ENCODE results near the gene NRG3.

NRG3 gene

DNA sequence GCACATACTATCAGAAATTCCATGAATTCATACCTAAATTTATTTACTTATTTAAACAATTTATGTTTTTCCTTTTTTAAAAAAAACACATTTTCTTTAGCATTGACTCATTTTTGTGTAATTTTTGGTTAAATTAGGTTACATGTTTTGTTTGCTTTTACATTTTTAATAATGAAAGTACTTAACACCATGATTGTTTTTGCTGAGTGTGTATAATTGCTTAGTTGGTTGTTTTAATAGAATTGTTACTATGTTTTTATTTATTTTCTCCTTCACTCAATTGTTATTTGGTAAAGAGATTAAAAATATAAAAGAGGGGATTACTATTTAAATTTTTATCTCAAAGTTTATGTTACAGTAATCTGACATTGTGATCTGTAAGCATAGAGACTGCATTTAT lies 508.4 kb downstream of the NRG3 start:
- no peak for DNase-seq (ENCODE audit: extremely low read depth, low read depth)
- TF ChIP-seq, protein P1, sequence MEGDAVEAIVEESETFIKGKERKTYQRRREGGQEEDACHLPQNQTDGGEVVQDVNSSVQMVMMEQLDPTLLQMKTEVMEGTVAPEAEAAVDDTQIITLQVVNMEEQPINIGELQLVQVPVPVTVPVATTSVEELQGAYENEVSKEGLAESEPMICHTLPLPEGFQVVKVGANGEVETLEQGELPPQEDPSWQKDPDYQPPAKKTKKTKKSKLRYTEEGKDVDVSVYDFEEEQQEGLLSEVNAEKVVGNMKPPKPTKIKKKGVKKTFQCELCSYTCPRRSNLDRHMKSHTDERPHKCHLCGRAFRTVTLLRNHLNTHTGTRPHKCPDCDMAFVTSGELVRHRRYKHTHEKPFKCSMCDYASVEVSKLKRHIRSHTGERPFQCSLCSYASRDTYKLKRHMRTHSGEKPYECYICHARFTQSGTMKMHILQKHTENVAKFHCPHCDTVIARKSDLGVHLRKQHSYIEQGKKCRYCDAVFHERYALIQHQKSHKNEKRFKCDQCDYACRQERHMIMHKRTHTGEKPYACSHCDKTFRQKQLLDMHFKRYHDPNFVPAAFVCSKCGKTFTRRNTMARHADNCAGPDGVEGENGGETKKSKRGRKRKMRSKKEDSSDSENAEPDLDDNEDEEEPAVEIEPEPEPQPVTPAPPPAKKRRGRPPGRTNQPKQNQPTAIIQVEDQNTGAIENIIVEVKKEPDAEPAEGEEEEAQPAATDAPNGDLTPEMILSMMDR (IDR thresholded peaks at IDR 0.05; ENCODE audit: low read depth, low read length, missing control alignments) = no peak
- no peak overlapping the region for H3K4me3 ChIP-seq (replicated peaks; ENCODE audit: low read depth, low read length)

DNA sequence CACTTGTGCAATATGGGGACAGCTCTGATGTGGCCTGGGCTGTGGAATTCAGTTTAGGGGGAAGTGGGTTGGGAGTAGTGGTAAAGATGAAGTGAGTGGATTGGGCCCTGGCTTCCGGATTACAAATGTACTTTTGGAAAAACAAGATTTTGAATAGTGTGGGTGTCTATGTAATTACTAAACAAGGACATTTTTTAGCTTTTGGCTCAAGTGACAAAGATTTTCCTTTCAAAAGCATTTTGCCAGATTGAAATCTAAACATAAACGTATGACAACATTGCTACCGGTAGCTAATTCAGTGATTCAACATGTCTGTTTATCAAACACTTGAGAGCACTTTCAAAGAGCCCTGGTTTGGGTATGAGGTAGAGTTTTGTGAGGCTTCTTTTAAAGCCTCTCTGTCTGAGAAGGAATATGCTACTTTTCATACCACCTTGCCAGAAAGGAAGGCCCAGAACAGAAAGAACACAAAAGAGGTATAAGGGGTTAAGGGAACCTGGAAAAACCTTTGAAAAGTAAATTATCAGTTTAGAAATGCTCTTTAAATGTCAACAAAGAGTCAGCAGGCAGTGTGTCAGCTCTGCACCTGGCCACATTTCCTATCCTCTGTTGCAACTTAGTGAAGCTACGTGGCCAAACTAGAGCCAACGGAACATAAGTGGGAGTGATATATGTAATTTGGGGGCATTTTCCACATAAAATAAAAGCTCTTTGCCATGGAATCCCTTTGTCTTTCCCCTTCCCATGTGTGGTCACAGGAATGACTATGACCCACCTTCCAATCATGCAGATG lies 516.1 kb downstream of the NRG3 start:
- DNase-seq (ENCODE audit: extremely low read depth, low read depth) = no peak
- TF ChIP-seq, protein P1 (IDR thresholded peaks at IDR 0.05; ENCODE audit: low read depth, low read length, missing control alignments) = no peak
- no peak overlapping the region for H3K4me3 ChIP-seq (replicated peaks; ENCODE audit: low read depth, low read length)

DNA sequence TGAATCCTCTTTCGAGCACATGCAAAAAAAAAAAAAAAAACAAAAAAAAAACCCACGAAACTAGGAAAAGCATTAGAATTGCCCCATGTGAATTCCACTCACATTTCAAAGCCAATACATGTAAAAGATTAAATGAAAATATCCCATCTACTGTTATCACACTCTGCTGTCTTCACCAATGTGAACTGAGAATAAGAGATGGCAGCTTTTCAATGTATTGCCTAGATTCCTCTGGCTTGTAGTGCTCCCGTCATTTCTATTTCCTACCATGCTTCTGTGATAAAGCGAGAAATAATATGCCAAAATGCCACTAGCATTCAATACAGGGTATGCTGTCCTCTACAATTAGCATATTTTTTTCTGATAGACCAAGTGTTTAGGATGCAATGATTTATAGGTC lies 517.0 kb downstream of the NRG3 start:
- TF ChIP-seq, protein P1 (IDR thresholded peaks at IDR 0.05; ENCODE audit: low read depth, low read length, missing control alignments) = no peak
- H3K4me3 ChIP-seq (replicated peaks; ENCODE audit: low read depth, low read length) = no peak overlapping the region
- DNase-seq (ENCODE audit: extremely low read depth, low read depth) = no peak

DNA sequence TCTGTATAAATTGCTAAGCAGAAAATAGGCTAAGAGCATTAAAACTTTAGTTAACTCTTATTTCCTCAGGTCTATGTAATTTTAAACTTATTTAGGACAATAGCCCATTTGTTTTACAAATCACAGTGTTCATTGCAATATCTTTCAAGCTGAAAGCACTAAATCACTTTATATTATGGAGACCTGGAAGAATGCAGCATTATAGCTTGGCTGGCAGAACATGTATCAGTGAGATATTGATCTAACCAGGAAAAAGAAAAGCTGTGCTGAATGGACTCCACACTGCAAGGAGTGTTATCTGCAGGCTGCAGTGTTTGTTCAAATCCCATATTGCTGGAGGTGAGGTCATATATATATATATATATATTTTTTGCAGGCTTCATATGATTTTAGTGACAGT lies 517.5 kb downstream of the NRG3 start:
- TF ChIP-seq, protein P1 (IDR thresholded peaks at IDR 0.05; ENCODE audit: low read depth, low read length, missing control alignments) = no peak
- H3K4me3 ChIP-seq (replicated peaks; ENCODE audit: low read depth, low read length) = no peak overlapping the region
- no peak for DNase-seq (ENCODE audit: extremely low read depth, low read depth)

DNA sequence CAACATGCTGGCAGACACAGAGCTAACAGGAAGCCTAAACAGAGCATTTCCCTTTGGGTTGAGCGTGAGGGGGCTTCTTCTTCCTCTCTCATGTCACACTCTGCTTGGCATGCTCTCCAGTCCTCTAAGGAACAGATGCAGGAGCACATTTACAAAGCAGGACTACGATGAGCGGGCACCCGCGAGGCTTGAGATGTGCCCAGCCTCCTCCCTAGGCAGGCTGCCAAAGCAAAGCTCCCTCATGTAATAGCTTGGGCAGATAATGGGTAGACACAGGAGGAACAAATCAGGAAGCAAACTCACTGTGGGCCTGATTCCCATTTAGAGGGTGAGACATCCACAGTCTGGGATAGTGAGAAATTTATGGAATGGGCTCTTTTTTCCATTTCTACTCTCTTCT lies 519.1 kb downstream of the NRG3 start:
- no peak overlapping the region for H3K4me3 ChIP-seq (replicated peaks; ENCODE audit: low read depth, low read length)
- DNase-seq (ENCODE audit: extremely low read depth, low read depth) = no peak
- TF ChIP-seq, protein P1 (IDR thresholded peaks at IDR 0.05; ENCODE audit: low read depth, low read length, missing control alignments) = no peak

DNA sequence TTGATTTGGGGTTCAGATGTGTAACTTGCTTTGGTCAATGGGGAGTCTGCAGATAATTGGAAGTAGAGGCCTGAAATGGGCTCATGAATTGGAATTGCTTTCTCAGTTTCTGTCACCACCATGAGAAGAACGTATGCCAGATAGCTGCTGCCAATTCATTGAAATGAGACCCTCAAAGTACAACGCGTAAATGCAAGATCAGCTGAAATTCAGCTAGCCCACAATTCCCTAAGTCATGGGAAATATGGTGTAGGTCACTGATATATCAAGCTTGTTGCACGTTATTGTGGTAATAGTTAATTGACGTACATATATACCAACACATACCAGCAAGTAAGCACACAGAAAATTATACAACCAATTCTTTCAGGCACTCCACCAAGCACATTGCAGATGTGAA lies 520.0 kb downstream of the NRG3 start:
- DNase-seq (ENCODE audit: extremely low read depth, low read depth) = no peak
- TF ChIP-seq, protein P1 (IDR thresholded peaks at IDR 0.05; ENCODE audit: low read depth, low read length, missing control alignments) = no peak
- no peak overlapping the region for H3K4me3 ChIP-seq (replicated peaks; ENCODE audit: low read depth, low read length)

DNA sequence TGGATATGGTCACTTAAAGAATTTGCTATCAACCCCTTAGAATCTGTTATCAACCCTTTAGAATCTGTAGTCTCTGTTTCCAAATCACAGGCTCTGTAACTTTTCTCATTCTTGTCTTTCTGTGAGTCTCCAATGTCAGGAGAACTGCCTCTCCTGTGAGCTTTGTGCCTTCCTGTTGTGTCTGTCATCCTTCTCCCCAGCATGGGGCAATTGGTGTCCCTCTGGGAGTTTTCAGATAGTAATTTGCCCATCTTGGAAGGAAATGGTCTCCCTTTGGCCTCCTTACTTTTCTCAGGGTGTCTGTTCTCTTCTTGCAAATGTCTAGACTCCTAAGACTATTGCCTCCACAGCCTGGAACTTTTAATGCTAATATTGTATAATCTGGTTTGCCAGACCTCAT lies 521.9 kb downstream of the NRG3 start:
- H3K4me3 ChIP-seq (replicated peaks; ENCODE audit: low read depth, low read length) = no peak overlapping the region
- no peak for DNase-seq (ENCODE audit: extremely low read depth, low read depth)
- TF ChIP-seq, protein P1 (IDR thresholded peaks at IDR 0.05; ENCODE audit: low read depth, low read length, missing control alignments) = no peak
